HepG2 (cell line): Measurements from ENCODE around the gene MYL9. TPM values are rescaled to one million over a fixed set of nuclear protein-coding genes. Genes with fewer than 3 reads are reported as not detected.

Experiments
- FOXP4 ChIP-seq: sonication (generic); formaldehyde crosslinking; IDR thresholded peaks from 2 replicates; pipeline ENCODE4 v1.4.0; 2020; ENCODE audit warnings: missing genetic modification reagents
- GMEB2 ChIP-seq: IDR thresholded peaks from 2 replicates; pipeline ENCODE4 v1.6.1; 2016; ENCODE audit warnings: missing biosample characterization, missing genetic modification reagents, low read depth
- GTF3A ChIP-seq: sonication (generic); formaldehyde crosslinking; conservative IDR thresholded peaks from 2 replicates; pipeline ENCODE4 v1.4.0; 2020; ENCODE audit warnings: mild to moderate bottlenecking, missing genetic modification reagents
- HNF1A ChIP-seq, 2 experiments: sonication (generic) in 1 of 2; formaldehyde crosslinking in 1 of 2; IDR thresholded peaks; 2 replicates each; pipeline versions ENCODE4 v1.4.0 to v1.6.1; 2016 to 2020; ENCODE audit warnings: borderline replicate concordance in 1 of 2, low read depth in 1 of 2, mild to moderate bottlenecking in 1 of 2, missing genetic modification reagents in 1 of 2
- NFKB2 ChIP-seq: sonication (generic); formaldehyde crosslinking; IDR thresholded peaks from 2 replicates; pipeline ENCODE4 v1.4.0; 2020; ENCODE audit warnings: missing genetic modification reagents, borderline replicate concordance
- PHF21A ChIP-seq: sonication (generic); formaldehyde crosslinking; IDR thresholded peaks from 2 replicates; pipeline ENCODE4 v1.5.0; 2020; ENCODE audit warnings: mild to moderate bottlenecking, missing genetic modification reagents
- SOX13 ChIP-seq, 3 experiments: fragments of 450-650 bp in 1 of 3; sonication (generic) in 1 of 3; formaldehyde crosslinking in 1 of 3; IDR thresholded peaks in 2 of 3; conservative IDR thresholded peaks in 1 of 3; 2 replicates each; pipeline versions ENCODE4 v1.5.0 to v1.6.1; 2016 to 2020; ENCODE audit warnings: antibody characterized with exemption in 1 of 3, mild to moderate bottlenecking in 1 of 3, missing compliant biosample characterization in 1 of 3, missing genetic modification reagents in 1 of 3, moderate library complexity in 1 of 3
- USF2 ChIP-seq, 2 experiments: sonication (generic) in 1 of 2; formaldehyde crosslinking in 1 of 2; IDR thresholded peaks; 2 replicates each; pipeline versions ENCODE4 v1.5.1 to v1.6.1; 2011 to 2020; ENCODE audit warnings: borderline replicate concordance in 1 of 2, low read depth in 1 of 2, low read length in 1 of 2, mild to moderate bottlenecking in 1 of 2, missing genetic modification reagents in 1 of 2, moderate library complexity in 1 of 2
- ZKSCAN8 ChIP-seq: IDR thresholded peaks from 2 replicates; pipeline ENCODE4 v1.6.1; 2016; ENCODE audit warnings: borderline replicate concordance, missing genetic modification reagents, missing compliant biosample characterization
- ZMYM4 ChIP-seq: sonication (generic); formaldehyde crosslinking; IDR thresholded peaks from 2 replicates; pipeline ENCODE4 v1.8.1; 2023; ENCODE audit warnings: mild to moderate bottlenecking, missing genetic modification reagents
- ZNF3 ChIP-seq: IDR thresholded peaks from 2 replicates; pipeline ENCODE4 v1.7.0; 2017; ENCODE audit warnings: inconsistent platforms
- ZNF704 ChIP-seq: sonication (generic); formaldehyde crosslinking; IDR thresholded peaks from 2 replicates; pipeline ENCODE4 v1.8.1; 2023; ENCODE audit warnings: mild to moderate bottlenecking, inconsistent platforms, moderate library complexity, missing genetic modification reagents, borderline replicate concordance
- ZSCAN25 ChIP-seq: sonication (generic); formaldehyde crosslinking; IDR thresholded peaks from 2 replicates; pipeline ENCODE4 v1.8.0; 2022; ENCODE audit warnings: mild to moderate bottlenecking, missing genetic modification reagents
- ZSCAN30 ChIP-seq: sonication (generic); formaldehyde crosslinking; IDR thresholded peaks from 2 replicates; pipeline ENCODE4 v1.5.0; 2020; ENCODE audit warnings: mild to moderate bottlenecking, missing genetic modification reagents
- polyA plus RNA-seq, 8 experiments: library from polyadenylated mRNA; depleted of rRNA in 3 of 8; stranded (reverse) in 7 of 8; unstranded in 1 of 8; fragments of >200 nt; fragmentation: Illumina TruSeq in 4 of 8; extraction: Trizol in 4 of 8; gene quantifications; 2 replicates each; pipeline versions ENCODE4 v1.2.1 to v1.2.3, GENCODE V29; 2011 to 2016; ENCODE audit warnings: low read depth in 4 of 8, missing spikeins in 1 of 8, mixed read lengths in 1 of 8; ENCODE audit not compliant: insufficient read depth in 1 of 8
- total RNA-seq, 5 experiments: library from RNA; depleted of rRNA; stranded (reverse); fragments of >200 nt; fragmentation: Illumina TruSeq; extraction: Trizol; gene quantifications; 2 replicates each; pipeline ENCODE4 v1.2.3, GENCODE V29; 2016; ENCODE audit warnings: low read depth in 1 of 5

MYL9 gene
- total and polyA plus RNA-seq, 2 of the 13 experiments (the other 11 are each of a cell fraction or from before 2014, with no cell fraction given): 0.87 to 2.2 TPM

- TF ChIP-seq FOXP4 (no peak), SOX13 (IDR thresholded peaks at IDR 0.05) (no peak), SOX13 (CRISPR knock-in tag; conservative IDR thresholded peaks at IDR 0.05 in 1 of 2, IDR thresholded peaks at IDR 0.05 in 1 of 2) (peak in 1 of 2 experiments; percentile 24; a peak in 1 of 4 replicates), ZMYM4 (CRISPR knock-in tag) (0 out of 2 replicates have a peak, but pooled peaks have one; percentile 16), ZNF704 (CRISPR knock-in tag) (no peak), GTF3A (CRISPR knock-in tag) (no peak; the same call in 1 of the 2 replicates), HNF1A (IDR thresholded peaks at IDR 0.05; ENCODE audit: low read depth) (no peak), HNF1A (CRISPR knock-in tag; IDR thresholded peaks at IDR 0.05; ENCODE audit: borderline replicate concordance) (0 out of 2 replicates have a peak, but pooled peaks have one; percentile 25), GMEB2 (no peak), PHF21A (CRISPR knock-in tag) (no peak), USF2 (IDR thresholded peaks at IDR 0.05; ENCODE audit: low read depth, low read length) (no peak), USF2 (CRISPR knock-in tag; IDR thresholded peaks at IDR 0.05; ENCODE audit: borderline replicate concordance) (no peak), ZSCAN25 (no peak), ZKSCAN8 (no peak), ZSCAN30 (no peak), NFKB2 (CRISPR knock-in tag) (no peak), ZNF3 (CRISPR knock-in tag) (no peak)
These were observed 30.5 kb downstream of the MYL9 start (continued) for GRCh38 chr20:36571564-36572504.
